GM19463 (cell line): Measurements from ENCODE around the gene MMP3.

Source experiments
- ATAC-seq: cut with Tn5 transposase; IDR thresholded peaks from one replicate; pipeline ENCODE4 v1.9.1; 2021; ENCODE audit warnings: mild to moderate bottlenecking, moderate library complexity; ENCODE audit not compliant: unreplicated experiment

MMP3 gene

DNA sequence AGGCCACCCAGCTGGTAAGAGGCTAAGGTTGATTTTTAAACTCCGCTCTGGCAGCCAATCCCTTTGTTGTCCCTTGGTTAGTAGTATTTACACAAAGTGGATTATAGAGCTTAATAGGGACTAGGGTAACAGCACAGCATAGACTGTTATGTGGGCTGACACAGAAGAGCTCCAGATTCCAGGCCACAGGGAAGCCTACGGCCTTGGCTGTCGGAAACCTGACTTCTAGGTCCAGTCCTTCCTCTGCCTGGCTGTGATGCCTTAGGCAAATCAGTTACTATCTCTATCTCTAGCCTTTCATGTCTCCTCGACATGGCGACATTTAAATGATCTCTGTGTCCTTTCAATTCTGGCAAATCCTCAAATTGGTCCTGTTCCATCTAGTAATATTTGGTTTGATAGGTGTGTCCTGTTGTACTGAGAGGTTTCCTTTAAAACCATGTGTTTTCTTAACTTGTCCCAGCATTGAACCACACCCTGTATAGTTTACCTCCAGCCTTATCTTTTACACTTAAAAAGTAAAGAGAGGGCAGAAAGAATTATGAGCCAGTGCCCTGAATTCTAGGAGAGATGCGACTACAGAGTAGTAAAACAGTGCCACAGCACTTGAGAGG is 49.6 kb downstream of the MMP3 start:
- ATAC-seq = no peak

DNA sequence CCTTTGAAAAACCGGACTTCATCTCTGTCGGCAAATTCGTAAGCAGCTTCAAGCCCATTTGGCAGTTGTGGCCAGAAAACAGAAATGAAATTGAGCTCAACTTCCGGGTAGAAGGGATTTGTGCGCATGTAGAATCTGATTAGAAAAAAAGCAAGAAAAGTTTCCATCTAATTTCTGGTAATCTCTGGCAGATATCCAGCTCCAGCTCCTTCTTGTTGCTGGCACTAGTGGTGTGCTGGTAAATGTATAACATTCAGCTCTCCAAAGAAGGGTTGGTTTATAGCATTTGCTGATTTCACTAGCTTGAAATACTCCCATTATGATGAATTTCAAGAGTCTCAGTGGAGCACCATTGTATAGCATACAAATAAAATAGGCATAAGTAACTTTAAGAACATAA is 50.8 kb downstream of the MMP3 start:
- no peak for ATAC-seq

DNA sequence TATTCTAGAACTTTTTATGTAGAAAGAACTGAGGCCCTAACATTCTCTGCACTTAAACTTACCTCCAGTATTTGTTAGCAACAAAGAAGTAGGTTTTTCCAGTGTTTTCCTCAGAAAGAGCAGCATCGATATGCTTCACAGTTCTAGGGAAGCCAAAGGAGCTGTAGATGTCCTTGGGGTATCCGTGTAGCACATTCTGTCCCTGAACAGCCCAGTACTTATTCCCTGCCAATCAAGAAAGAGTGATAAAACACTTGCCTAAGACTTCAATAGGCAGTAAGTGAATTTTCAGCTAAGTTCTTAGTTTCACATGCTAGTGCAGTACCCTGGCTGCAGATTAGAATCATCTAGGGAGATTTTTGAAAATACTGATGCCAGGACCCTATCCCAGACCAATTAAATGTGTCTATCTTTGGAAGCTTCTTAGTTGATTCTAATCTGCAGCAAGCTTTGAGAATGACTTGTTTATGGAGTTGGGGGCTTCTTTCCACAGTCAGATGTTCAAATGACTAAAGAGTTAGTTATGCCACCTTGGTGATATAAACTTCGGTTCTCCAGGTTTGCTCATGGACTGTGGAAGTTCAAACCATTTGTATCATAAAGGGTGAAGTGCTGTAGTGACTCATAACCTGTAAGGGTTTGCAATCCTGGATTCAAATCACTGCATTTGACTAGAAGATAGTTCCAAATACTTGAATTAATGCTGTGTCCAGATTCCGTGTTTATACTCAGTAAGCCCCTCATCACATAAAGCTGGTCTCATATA is 52.0 kb downstream of the MMP3 start:
- ATAC-seq = no peak

DNA sequence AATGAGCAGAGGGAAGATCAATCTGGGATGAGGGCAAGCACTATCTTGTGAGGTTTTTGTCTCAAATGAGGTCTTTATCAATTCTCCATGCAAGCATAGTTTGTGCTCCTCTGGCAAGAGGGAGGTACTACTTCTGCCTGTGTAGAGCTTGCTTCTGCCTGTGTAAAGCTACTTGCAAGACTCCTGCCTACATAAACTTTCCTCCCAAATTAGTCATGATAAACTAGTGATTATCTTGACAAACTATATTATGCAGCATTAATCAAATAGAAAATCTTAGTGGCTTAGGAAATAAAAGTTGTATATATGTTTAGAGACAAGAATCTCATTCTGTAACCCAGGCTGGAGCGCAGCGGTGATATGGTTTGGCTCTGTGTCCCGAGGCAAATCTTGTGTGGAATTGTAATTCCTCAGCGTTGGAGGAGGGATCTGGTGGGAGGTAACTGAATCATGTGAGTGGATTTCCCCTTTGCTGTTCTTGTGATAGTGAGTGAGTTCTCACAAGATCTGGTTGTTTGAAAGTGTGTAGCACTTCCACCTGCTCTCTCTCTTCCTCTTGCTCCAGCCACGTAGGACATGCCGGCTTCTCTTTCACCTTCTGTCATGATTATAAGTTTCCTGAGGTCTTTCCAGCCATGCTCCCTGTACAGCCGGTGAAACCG is 54.9 kb downstream of the MMP3 start:
- ATAC-seq = no peak
